Measurements from ENCODE around the gene KIAA0753. TPM values are rescaled to one million over a fixed set of nuclear protein-coding genes. Genes with fewer than 3 reads are reported as not detected.

The KIAA0753 gene
- total and polyA plus RNA-seq, 2 of the 13 experiments (the other 11 are each of a cell fraction or from before 2014, with no cell fraction given): 5.2 to 9.1 TPM

DNA sequence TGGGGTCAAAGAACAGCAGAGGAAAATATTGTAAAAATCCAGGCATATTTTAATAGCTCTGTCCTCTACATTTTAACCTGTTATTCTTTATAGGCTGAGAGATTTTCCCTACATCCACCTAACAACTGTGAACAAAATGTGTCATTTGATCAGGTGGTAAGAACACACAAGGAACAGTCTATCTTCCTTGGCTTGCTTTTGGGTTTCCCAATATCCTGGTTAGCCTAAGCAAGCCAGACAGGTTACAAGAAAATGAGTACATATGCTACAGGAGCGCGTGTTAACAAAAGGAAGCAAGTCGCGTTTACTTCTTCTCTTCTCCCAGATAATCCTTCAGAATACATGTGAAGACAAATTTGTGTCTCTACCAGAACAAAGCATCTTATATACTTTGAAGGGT lies 53.2 kb downstream of the KIAA0753 start:
- no peak for DNase-seq (ENCODE audit: low spot score)
- CTCF ChIA-PET (ENCODE audit: low intra/inter-chr PET ratio, low total read pairs): no interaction called here
- Histone ChIP-seq H4K20me1 (ENCODE audit: insufficient read depth, low read length) (no peaks in the 10 kb centered on the region), H2AFZ (ENCODE audit: low read length) (no peak overlapping the region), H3K9me3 (ENCODE audit: low read length) (no peaks in the 10 kb centered on the region), H3K4me2 (ENCODE audit: low read depth, low read length) (no peak overlapping the region), H3K4me3 (replicated peaks in 1 of 3; ENCODE audit: insufficient read depth in 1 of 3, low read depth in 2 of 3, low read length in 3 of 3) (no peak overlapping the region), H3K27ac (ENCODE audit: extremely low read length, insufficient read depth, low read length) (no peak overlapping the region), H3K9ac (ENCODE audit: insufficient read depth, low read depth, low read length) (no peak overlapping the region), H3K27me3 (ENCODE audit: control insufficient read depth in 1 of 2, insufficient read depth in 2 of 2, low read length in 2 of 2) (no peaks in the 10 kb centered on the region), H3K4me1 (ENCODE audit: insufficient read depth, low read length) (peaks cover 11% of the 10 kb centered on the region), H3K79me2 (ENCODE audit: insufficient read depth, low read length) (no peaks in the 10 kb centered on the region), H3K36me3 (replicated peaks in 1 of 2; ENCODE audit: control insufficient read depth in 1 of 2, insufficient read depth in 2 of 2, low read length in 2 of 2) (peaks cover 22 to 69% of the 10 kb centered on the region in 2 experiments; a peak in 4 of 5 replicates)
- intact Hi-C loops (cut with micrococcal nuclease; ENCODE audit: unreplicated experiment) (no loop called here), in situ Hi-C loops (cut with HindIII; ENCODE audit: extremely low pct_ligation_motif_present, low pct_unique_long_range_greater_than_20kb) (no loop called here)
- ATAC-seq: no peak
- TF ChIP-seq ZNF547 (CRISPR knock-in tag; IDR thresholded peaks at IDR 0.05): no peak
- no peak for TF ChIP-seq MAF1 (CRISPR knock-in tag; IDR thresholded peaks at IDR 0.05; ENCODE audit: borderline replicate concordance)
- no peak for TF ChIP-seq ZNF430 (CRISPR knock-in tag; IDR thresholded peaks at IDR 0.05)
- TF ChIP-seq PCBP2 (optimal IDR thresholded peaks at IDR 0.05; ENCODE audit: low read depth, low read length, poor library complexity, severe bottlenecking): no peak
- no peak for TF ChIP-seq ZNF556 (CRISPR knock-in tag; IDR thresholded peaks at IDR 0.05; ENCODE audit: borderline replicate concordance)
- TF ChIP-seq STAT5B (CRISPR knock-in tag; IDR thresholded peaks at IDR 0.05): no peak
- no peak for TF ChIP-seq ZNF546 (CRISPR knock-in tag; conservative IDR thresholded peaks at IDR 0.05)
- POLR2A ChIA-PET: no interaction called here
- WGBS (ENCODE audit: low lambda C conversion rate): over 99% methylated on average over 4 of the region's 4 CpGs
- FAIRE-seq: no peak
- no TSS peak for BruUV-seq (replicated peaks)

DNA sequence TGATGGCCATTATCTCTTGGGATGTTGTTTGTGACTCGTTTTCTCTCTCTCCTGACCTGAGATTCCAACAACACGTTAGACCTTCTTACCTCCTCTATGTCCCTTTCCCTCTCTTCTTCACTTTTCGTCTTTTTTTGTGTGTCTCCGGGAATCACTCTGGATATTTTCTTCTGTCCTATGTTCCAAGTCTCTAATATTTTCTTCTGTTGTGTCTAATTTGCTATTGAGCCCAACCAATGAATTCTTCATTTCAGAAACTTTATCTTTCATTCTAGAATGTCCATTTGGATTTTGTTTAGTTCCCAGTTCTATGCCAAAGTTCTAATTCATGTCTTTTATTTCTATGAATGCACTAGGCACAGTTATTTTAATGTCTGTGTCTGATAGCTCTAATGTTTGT lies 57.1 kb downstream of the KIAA0753 start:
- Histone ChIP-seq H3K79me2 (ENCODE audit: insufficient read depth, low read length) (no peaks in the 10 kb centered on the region), H3K9me3 (ENCODE audit: low read length) (no peaks in the 10 kb centered on the region), H2AFZ (ENCODE audit: low read length) (no peak overlapping the region), H4K20me1 (ENCODE audit: insufficient read depth, low read length) (no peaks in the 10 kb centered on the region), H3K9ac (ENCODE audit: insufficient read depth, low read depth, low read length) (no peak overlapping the region), H3K27me3 (ENCODE audit: control insufficient read depth in 1 of 2, insufficient read depth in 2 of 2, low read length in 2 of 2) (no peaks in the 10 kb centered on the region), H3K27ac (ENCODE audit: extremely low read length, insufficient read depth, low read length) (no peak overlapping the region), H3K4me1 (ENCODE audit: insufficient read depth, low read length) (no peaks in the 10 kb centered on the region), H3K4me2 (ENCODE audit: low read depth, low read length) (no peak overlapping the region), H3K36me3 (replicated peaks in 1 of 2; ENCODE audit: control insufficient read depth in 1 of 2, insufficient read depth in 2 of 2, low read length in 2 of 2) (peaks cover 14 to 57% of the 10 kb centered on the region in 2 experiments; a peak in 4 of 5 replicates), H3K4me3 (replicated peaks in 1 of 3; ENCODE audit: insufficient read depth in 1 of 3, low read depth in 2 of 3, low read length in 3 of 3) (no peak overlapping the region)
- intact Hi-C loops (cut with micrococcal nuclease; ENCODE audit: unreplicated experiment) (no loop called here), in situ Hi-C loops (cut with HindIII; ENCODE audit: extremely low pct_ligation_motif_present, low pct_unique_long_range_greater_than_20kb) (no loop called here)
- POLR2A ChIA-PET: no interaction called here
- FAIRE-seq: no peak
- WGBS (ENCODE audit: low lambda C conversion rate): 99% methylated on average over 4 of the region's 4 CpGs
- no peak for DNase-seq (ENCODE audit: low spot score)
- no TSS peak for BruUV-seq (replicated peaks)
- ATAC-seq: no peak
- CTCF ChIA-PET (ENCODE audit: low intra/inter-chr PET ratio, low total read pairs): no interaction called here
- TF ChIP-seq ZNF382 (CRISPR knock-in tag; IDR thresholded peaks at IDR 0.05; ENCODE audit: borderline replicate concordance) (no peak), ZNF234 (CRISPR knock-in tag; conservative IDR thresholded peaks at IDR 0.05) (no peak), ARHGAP35 (CRISPR knock-in tag; IDR thresholded peaks at IDR 0.05; ENCODE audit: borderline replicate concordance) (no peak), ZNF883 (CRISPR knock-in tag; IDR thresholded peaks at IDR 0.05; ENCODE audit: not compliant biosample characterization) (no peak), MBD4 (IDR thresholded peaks at IDR 0.05; ENCODE audit: borderline replicate concordance, low read length) (no peak), RFXAP (CRISPR knock-in tag; IDR thresholded peaks at IDR 0.05; ENCODE audit: borderline replicate concordance) (no peak), ZNF3 (CRISPR knock-in tag; IDR thresholded peaks at IDR 0.05) (no peak), ATF1 (CRISPR knock-in tag; IDR thresholded peaks at IDR 0.05) (no peak), SP1 (IDR thresholded peaks at IDR 0.05) (no peak), SP1 (CRISPR knock-in tag; IDR thresholded peaks at IDR 0.05) (no peak)
- TF ChIP-seq, protein P1, sequence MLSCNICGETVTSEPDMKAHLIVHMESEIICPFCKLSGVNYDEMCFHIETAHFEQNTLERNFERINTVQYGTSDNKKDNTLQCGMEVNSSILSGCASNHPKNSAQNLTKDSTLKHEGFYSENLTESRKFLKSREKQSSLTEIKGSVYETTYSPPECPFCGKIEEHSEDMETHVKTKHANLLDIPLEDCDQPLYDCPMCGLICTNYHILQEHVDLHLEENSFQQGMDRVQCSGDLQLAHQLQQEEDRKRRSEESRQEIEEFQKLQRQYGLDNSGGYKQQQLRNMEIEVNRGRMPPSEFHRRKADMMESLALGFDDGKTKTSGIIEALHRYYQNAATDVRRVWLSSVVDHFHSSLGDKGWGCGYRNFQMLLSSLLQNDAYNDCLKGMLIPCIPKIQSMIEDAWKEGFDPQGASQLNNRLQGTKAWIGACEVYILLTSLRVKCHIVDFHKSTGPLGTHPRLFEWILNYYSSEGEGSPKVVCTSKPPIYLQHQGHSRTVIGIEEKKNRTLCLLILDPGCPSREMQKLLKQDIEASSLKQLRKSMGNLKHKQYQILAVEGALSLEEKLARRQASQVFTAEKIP (CRISPR knock-in tag; IDR thresholded peaks at IDR 0.05; ENCODE audit: borderline replicate concordance): no peak
- TF ChIP-seq, protein P2, sequence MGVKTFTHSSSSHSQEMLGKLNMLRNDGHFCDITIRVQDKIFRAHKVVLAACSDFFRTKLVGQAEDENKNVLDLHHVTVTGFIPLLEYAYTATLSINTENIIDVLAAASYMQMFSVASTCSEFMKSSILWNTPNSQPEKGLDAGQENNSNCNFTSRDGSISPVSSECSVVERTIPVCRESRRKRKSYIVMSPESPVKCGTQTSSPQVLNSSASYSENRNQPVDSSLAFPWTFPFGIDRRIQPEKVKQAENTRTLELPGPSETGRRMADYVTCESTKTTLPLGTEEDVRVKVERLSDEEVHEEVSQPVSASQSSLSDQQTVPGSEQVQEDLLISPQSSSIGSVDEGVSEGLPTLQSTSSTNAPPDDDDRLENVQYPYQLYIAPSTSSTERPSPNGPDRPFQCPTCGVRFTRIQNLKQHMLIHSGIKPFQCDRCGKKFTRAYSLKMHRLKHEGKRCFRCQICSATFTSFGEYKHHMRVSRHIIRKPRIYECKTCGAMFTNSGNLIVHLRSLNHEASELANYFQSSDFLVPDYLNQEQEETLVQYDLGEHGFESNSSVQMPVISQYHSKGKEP (CRISPR knock-in tag; IDR thresholded peaks at IDR 0.05): no peak
